ENCODE results near the gene GALT. TPM values are rescaled to one million over a fixed set of nuclear protein-coding genes. Genes with fewer than 3 reads are reported as not detected.

Gene GALT
- total and polyA plus RNA-seq, 4 donors: 58.6 to 196 (median 115) TPM

- WGBS: 94% methylated on average over 2 of the region's 2 CpGs
- no peak overlapping the region for H3K9ac ChIP-seq (ENCODE audit: low read depth in 1 of 2, low read length in 2 of 2)
- no peak overlapping the region for H3K4me3 ChIP-seq (ENCODE audit: low read depth in 1 of 3, low read length in 3 of 3)
- DNase-seq (ENCODE audit: low spot score): no peak
- no peaks in the 10 kb centered on the region for H3K27me3 ChIP-seq (ENCODE audit: control insufficient read depth in 4 of 4, insufficient read depth in 4 of 4, low read length in 3 of 4)
- TF ChIP-seq SP1 (IDR thresholded peaks at IDR 0.05) (no peak), MAX (IDR thresholded peaks at IDR 0.05) (no peak), RXRA (IDR thresholded peaks at IDR 0.05) (no peak), FOXA1 (IDR thresholded peaks at IDR 0.05) (no peak), GABPA (IDR thresholded peaks at IDR 0.05 in 1 of 2, conservative IDR thresholded peaks at IDR 0.05 in 1 of 2) (no peak), TAF1 (conservative IDR thresholded peaks at IDR 0.05) (no peak)
- peaks cover 10 to 37% (median 31%) of the 10 kb centered on the region in 4 donors for H3K4me1 ChIP-seq (ENCODE audit: control insufficient read depth in 4 of 4, insufficient read depth in 4 of 4, low read length in 3 of 4)
- H3K27ac ChIP-seq (ENCODE audit: low read depth in 1 of 2, low read length in 2 of 2): no peak overlapping the region
- H3K9me3 ChIP-seq (ENCODE audit: control insufficient read depth in 4 of 4, low read length in 3 of 4): no peaks in the 10 kb centered on the region
- peaks cover 0 to 35% (median 19%) of the 10 kb centered on the region in 4 donors for H3K36me3 ChIP-seq (ENCODE audit: control insufficient read depth in 4 of 4, insufficient read depth in 3 of 4, low read depth in 1 of 4, low read length in 3 of 4)
Measured at GRCh38 chr9:34615132-34615531, 31.3 kb upstream of the GALT start.

- DNase-seq (ENCODE audit: low spot score): peak; percentile 87
- H3K4me1 ChIP-seq (ENCODE audit: control insufficient read depth in 4 of 4, insufficient read depth in 4 of 4, low read length in 3 of 4): peaks cover 0 to 12% (median 10%) of the 10 kb centered on the region in 4 donors
- H3K9me3 ChIP-seq (ENCODE audit: control insufficient read depth in 4 of 4, low read length in 3 of 4): no peaks in the 10 kb centered on the region
- H3K9ac ChIP-seq (ENCODE audit: low read depth in 1 of 2, low read length in 2 of 2): peak within 1 kb of the TSS; percentile 70 to 84
- 5% methylated on average over 43 of the region's 43 CpGs for WGBS
- H3K36me3 ChIP-seq (ENCODE audit: control insufficient read depth in 4 of 4, insufficient read depth in 3 of 4, low read depth in 1 of 4, low read length in 3 of 4): peaks cover 0 to 23% (median 19%) of the 10 kb centered on the region in 4 donors
- TF ChIP-seq RAD21 (IDR thresholded peaks at IDR 0.05) (no peak), CTCF (IDR thresholded peaks at IDR 0.05; ENCODE audit: low read depth, low read length, missing input control) (no peak), HNF4G (IDR thresholded peaks at IDR 0.05) (no peak), RXRA (IDR thresholded peaks at IDR 0.05) (peak in 1 of 2 donors; percentile 15), EGR1 (IDR thresholded peaks at IDR 0.05; ENCODE audit: low read depth in 2 of 2) (no peak), HNF4A (conservative IDR thresholded peaks at IDR 0.05) (peak in 1 of 2 donors; percentile 11), MAX (IDR thresholded peaks at IDR 0.05) (no peak), REST (IDR thresholded peaks at IDR 0.05) (no peak), YY1 (IDR thresholded peaks at IDR 0.05) (peak; percentile 91), JUND (IDR thresholded peaks at IDR 0.05) (peak in 1 of 2 donors; percentile 20), FOXA1 (IDR thresholded peaks at IDR 0.05) (no peak), TAF1 (conservative IDR thresholded peaks at IDR 0.05) (no peak), GABPA (IDR thresholded peaks at IDR 0.05 in 1 of 2, conservative IDR thresholded peaks at IDR 0.05 in 1 of 2) (peak; percentile 98 to 99), ATF3 (IDR thresholded peaks at IDR 0.05) (no peak), FOXA2 (IDR thresholded peaks at IDR 0.05) (no peak), ZBTB33 (IDR thresholded peaks at IDR 0.05) (no peak), NR2F2 (IDR thresholded peaks at IDR 0.05) (no peak), SP1 (IDR thresholded peaks at IDR 0.05) (peak; percentile 47)
- H3K27ac ChIP-seq (ENCODE audit: low read depth in 1 of 2, low read length in 2 of 2): peak within 1 kb of the TSS in 1 of 2 donors; percentile 36
- peak within 1 kb of the TSS; percentile 64 to 74 (median 73) for H3K4me3 ChIP-seq (ENCODE audit: low read depth in 1 of 3, low read length in 3 of 3)
- no peaks in the 10 kb centered on the region for H3K27me3 ChIP-seq (ENCODE audit: control insufficient read depth in 4 of 4, insufficient read depth in 4 of 4, low read length in 3 of 4)
Measured at GRCh38 chr9:34620061-34620994, 26.1 kb upstream of the GALT start, which contains the start of gene DCTN3. Gene DCTN3, minus strand, starts transcription at chr9:34620495. Its CDS starts 31 bp downstream, at chr9:34620464.

Data from liver (tissue), 9 donors.